IPS DF 4.7 (cell line): Measurements from ENCODE around the gene DCST2.

Experiments used
- DNase-seq: peaks from one replicate; pipeline ENCODE4 v3.0.0-alpha.2; 2013; ENCODE audit warnings: low spot score; ENCODE audit errors: extremely low read depth

Gene DCST2

DNA sequence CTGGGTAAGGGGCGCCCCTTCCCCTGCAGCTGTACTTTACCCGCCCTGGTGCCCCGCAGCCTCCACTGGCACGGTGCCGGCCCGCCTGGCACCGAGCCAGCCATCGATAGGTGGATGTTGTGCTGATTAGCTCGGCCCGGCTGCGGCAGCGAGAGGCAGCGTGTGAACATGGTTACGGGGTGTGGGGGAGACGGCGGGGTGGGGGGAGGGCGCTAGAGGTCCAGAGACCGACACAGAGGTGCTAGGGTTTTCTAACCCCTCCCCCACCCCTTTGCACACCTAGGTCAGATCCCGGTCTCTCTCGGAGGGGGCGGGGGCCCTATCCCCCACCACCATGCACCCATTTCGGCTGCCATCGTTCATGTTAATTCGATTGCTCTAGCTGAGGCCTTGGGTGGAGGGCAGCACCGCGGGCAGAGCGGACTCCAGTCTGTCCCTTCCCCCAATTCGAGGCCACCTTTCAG is 36.6 kb upstream of the DCST2 start:
- no peak for DNase-seq

DNA sequence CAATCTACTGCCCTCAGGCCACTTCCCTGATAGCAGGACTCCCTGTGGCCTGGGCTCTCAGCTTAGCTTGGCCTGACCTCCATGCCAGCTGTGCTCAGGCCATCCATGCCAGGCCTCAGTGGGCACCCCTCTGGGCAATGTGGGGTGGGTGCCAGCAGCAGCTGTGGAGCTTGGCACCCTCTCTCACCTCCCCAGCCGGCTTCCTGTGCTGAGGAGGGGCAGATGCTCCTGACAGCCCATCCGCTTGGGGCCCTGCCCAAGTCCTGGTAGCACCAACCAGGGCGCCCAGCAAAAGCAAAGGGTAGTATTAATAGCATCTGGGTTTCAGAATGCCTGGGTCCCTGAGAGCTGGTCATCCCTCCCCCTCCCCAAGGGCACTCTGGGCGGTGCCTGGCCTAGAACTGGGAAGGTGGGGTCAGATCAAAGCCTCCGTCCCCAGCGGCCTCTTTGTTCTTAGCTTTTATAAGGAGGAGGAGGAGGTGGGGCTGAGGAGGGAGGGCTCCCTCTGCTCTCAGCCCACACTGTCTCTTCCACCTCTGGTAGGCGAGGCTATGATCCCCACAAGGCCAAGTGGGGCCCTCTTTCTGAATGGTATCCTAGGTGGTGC is 36.1 kb upstream of the DCST2 start:
- DNase-seq = no peak

DNA sequence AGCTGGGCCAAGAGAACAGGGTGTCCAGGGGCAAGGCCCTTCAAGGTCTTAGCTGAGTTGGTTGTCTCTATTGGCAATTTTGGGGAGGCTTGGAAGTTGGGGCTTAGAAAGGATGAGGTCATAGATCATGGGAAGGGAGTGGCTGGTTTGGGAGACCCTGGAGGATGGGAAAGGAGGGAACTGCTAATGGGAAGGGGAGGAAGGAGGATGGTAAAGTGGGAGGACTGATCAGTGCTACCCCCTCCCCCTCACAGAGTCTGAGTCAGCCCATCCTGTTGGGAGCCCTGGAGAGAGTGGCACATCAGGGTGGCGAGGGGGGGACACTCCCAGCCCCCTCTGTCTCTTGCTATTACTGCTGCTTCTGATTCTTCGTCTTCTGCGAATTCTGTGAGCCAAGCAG is 35.0 kb upstream of the DCST2 start:
- no peak for DNase-seq

DNA sequence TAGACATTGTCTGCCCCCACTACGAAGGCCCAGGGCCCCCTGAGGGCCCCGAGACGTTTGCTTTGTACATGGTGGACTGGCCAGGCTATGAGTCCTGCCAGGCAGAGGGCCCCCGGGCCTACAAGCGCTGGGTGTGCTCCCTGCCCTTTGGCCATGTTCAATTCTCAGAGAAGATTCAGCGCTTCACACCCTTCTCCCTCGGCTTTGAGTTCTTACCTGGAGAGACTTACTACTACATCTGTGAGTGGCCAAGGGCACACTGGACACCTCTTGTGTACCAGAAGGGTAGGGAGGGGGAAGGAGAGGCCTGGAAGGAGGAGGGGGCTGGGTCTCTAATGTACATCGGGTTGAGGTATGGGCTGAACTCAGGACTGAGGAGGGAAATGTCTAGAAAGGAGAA is 33.2 kb upstream of the DCST2 start:
- no peak for DNase-seq

DNA sequence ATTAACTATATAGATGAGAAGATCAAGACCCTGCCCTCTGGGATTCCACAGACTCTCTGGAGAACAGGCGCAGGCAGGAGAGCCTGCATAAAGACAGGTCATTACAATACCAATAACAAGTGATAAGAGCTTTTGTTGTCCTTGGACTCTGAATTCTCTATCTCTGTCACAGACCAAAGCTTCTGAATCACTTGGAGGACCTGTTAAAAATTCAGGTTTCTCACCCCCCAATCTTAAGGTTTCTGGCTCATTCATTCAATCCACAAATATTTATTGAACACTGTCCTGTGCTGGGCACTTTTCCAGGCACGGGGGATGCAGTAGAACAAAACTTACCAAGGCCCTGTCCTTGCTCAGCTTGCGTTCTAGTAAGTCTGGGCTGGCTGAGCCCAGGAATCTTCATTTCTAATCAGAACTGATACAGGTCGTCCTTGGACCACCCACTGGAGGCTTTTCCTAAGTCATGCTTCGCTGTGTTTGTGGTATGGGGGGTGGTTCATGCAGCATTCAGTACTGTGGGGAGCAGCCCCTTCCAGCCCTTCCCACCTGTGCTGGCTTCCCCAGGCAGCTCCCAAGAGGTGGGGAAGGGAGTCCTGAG is 31.4 kb upstream of the DCST2 start:
- DNase-seq = no peak

DNA sequence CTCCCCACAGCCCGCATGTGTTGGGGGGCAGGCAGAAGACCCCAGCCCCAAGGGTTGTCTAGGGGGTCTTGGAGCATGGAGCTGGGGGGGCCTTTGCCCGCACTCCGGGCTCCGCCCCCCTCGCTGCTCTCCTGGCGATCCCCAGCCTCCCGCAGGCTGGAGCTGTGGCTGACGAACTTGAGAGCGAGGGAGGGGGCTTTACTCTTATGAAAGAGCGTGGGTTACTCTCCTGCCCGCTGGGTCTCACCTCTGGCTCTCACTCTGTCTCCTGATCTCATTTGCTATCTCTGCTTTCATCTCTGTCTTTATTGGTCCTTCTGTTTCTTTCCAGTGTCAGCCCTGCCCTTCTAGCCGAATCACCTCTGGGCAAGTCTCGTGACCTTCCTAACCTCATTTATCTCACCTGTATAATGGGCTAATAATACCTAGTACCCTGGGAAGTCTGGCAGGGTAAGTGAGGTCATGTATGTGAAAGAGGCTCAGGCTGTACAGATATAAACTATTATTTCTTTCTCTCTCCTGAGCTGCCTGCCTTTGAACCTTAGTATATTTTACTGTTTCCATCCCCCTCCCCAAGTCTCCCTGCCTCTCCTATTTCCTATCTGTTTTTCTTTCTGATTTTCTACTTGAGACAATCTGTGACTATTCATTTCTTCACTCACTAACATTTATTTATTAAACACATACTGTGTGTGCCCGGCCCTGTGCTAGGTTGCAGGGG is 30.7 kb upstream of the DCST2 start:
- DNase-seq = no peak

DNA sequence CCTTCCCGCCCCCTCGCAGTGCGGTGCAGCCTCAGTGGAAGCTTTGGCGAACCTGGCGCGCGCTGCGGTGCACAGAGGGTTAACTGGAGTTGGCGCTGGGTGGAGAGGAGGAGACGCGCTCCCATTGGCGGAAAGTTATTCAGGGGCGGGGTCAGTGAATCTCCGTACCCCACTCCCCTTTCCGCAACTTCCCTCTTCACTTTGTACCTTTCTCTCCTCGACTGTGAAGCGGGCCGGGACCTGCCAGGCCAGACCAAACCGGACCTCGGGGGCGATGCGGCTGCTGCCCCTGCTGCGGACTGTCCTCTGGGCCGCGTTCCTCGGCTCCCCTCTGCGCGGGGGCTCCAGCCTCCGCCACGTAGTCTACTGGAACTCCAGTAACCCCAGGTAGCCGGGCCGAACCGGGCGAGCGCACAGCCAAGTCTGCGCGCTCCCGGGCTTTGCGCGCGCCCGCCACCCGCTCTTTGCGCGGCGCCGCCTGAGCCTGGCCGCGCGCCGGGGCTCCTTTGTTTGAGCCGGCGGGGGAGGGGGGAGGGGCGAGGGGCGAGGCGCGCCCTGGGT is 30.0 kb upstream of the DCST2 start, which contains the start of gene EFNA4:
Gene EFNA4, plus strand, starts transcription at position 191 of the 561 bp plus-strand sequence. Its CDS starts 84 bp downstream, at position 275.
- DNase-seq = no peak

DNA sequence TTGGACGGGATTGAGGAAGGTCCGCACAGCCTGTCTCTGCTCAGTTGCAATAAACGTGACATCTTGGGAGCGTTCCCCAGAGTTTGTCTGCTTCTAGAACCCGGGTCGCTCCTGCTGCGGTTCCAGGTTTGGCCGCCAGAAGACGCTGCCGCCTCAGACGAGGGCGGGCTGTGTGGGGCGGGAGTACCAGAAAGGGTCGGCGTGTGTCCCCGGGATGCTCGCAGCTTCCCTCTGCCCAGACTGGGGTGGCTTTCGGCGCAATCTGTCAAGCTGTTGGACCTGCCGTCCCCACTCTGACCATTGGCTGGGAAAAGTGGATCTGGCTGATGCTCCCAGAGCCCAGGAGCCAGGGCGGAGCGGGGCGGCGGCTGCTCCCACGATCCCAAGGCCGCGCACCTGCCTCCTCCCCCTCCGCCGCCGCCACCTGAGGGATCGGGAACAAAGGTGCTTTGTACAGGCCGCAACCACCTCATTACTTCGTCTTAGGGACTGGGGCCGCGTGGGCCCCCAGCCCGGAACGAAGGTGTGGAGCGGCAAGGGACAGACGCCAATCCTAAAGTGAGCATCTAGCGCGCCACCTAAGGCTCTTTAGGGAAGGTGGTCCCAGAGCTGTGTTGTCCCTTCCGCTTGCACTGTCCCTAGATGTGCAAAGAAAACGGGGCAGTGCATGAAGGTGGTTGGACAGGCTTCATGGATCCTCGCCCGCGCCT is 29.3 kb upstream of the DCST2 start:
- DNase-seq = no peak

DNA sequence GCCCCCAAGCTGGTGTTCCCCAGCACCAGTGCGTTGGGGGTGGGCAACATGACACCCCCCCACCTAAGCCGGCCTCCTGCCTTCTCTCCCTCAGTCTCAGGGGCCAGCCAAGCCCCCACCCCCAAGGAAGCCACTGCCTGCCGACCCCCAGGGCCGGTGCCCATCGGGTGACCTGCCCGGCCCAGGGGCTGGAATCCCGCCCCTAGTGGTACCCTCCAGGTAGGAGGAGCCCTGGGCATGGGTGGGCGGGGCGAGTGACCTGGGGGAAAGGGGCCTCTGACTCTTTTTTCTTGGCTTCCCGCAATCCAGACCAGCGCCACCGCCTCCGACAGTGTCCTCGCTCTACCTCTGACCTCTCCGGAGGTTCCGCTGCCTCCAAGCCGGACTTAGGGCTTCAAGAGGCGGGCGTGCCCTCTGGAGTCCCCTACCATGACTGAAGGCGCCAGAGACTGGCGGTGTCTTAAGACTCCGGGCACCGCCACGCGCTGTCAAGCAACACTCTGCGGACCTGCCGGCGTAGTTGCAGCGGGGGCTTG is 28.6 kb upstream of the DCST2 start:
- DNase-seq = no peak

DNA sequence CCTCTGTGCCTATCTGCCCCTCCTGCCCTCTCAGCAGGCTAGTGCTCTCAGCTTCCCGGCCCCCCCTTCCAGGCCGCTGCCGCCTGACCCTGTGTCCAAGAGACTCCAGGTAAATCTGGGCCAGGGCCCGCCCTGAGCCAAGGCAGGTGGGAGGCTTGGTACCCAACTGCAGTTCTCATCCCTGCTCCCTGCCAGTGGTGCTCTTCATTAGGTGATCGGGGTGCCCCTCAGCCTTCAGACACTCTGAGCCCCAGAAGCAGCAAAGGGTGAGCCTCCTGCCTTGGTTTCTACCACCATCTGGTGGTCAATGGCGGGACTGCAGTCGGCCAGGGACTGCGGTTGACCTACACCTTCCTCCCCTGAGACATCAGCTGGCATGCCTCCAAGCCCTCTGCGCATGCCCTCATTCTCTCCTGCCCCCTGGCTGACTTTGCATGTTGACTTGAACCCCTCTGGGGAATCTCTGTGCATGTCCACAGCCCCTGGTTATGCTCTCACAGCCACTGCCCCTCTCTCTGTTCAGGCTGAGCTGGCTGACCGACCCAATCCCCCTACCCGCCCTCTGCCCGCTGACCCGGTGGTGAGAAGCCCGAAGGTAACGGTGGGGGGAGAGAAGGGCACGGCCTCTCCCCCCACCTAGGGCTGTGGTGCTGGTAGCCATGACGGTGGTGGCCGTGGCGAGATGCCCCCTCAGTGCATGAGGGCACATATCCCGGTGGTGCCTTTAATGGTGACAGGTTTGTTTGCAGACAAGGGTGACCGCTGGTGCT is 28.0 kb upstream of the DCST2 start:
- DNase-seq = no peak

DNA sequence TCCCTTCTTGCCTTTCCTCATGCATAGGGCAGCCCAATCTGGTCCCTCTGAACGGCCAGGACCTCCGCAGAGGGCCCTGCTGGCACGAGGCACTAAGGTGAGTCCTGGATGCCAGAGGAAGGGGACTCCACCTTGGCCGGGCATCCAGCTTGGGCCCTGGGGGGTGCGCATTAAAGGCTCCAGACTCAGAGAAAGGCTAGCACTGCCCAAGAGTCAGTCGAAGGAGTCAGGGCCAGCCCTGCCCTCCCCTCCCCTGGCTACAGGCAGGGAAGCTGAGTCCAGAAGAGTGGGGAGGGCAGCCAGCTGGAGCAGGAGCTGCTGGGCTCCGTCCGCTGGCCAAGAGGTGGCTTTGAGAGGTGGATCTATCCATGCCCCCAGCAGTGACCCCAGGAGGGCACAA is 27.2 kb upstream of the DCST2 start:
- no peak for DNase-seq

DNA sequence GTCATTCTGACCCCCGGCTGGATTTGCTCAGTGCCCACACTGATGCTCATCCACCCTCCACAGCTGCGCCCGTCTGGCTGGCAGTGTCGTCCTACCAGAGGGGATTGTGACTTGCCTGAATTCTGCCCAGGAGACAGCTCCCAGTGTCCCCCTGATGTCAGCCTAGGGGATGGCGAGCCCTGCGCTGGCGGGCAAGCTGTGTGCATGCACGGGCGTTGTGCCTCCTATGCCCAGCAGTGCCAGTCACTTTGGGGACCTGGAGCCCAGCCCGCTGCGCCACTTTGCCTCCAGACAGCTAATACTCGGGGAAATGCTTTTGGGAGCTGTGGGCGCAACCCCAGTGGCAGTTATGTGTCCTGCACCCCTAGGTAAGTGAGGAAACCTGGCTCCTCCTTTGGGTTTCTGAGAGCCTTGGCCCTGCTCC is 24.2 kb upstream of the DCST2 start:
- DNase-seq = no peak

DNA sequence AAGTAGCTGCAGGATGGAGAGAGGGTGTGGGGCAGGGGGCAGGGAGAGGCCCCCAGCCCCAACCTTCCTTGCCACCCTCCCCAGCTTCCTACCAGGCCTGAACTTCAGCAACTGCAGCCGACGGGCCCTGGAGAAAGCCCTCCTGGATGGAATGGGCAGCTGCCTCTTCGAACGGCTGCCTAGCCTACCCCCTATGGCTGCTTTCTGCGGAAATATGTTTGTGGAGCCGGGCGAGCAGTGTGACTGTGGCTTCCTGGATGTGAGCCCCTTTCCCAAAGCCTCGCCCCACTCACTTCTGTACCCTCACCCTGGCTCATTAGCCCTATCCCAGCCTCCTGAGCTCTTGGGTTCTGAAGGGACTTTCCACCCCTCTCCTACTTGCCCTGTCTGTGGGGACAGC is 23.5 kb upstream of the DCST2 start:
- no peak for DNase-seq

DNA sequence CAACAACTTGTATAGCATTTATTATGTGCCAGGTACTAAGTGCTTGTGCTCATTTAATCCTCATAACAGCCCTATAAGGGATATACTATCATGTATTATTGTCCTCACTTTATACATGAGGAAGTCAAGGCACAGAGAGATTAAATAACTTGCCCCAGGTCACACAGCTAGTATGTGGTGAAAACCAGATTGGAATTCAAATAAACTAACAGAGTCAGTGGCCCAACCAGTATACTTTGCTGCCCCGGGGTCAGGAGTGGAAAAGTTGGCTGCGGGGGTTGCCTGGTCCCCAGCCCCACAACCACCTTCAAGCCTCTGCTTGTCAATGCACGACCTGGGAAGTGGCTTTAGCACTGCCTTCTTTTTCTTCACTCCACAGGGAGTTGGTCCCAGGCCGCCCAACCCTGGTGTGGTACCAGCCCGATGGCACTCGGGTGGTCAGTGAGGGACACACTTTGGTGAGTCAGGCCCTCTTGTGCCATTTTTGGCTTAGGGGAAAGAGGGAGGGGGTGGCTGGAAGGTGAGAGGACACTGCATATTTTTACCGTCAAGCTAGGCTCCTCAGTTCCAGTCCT is 20.0 kb upstream of the DCST2 start:
- no peak for DNase-seq

DNA sequence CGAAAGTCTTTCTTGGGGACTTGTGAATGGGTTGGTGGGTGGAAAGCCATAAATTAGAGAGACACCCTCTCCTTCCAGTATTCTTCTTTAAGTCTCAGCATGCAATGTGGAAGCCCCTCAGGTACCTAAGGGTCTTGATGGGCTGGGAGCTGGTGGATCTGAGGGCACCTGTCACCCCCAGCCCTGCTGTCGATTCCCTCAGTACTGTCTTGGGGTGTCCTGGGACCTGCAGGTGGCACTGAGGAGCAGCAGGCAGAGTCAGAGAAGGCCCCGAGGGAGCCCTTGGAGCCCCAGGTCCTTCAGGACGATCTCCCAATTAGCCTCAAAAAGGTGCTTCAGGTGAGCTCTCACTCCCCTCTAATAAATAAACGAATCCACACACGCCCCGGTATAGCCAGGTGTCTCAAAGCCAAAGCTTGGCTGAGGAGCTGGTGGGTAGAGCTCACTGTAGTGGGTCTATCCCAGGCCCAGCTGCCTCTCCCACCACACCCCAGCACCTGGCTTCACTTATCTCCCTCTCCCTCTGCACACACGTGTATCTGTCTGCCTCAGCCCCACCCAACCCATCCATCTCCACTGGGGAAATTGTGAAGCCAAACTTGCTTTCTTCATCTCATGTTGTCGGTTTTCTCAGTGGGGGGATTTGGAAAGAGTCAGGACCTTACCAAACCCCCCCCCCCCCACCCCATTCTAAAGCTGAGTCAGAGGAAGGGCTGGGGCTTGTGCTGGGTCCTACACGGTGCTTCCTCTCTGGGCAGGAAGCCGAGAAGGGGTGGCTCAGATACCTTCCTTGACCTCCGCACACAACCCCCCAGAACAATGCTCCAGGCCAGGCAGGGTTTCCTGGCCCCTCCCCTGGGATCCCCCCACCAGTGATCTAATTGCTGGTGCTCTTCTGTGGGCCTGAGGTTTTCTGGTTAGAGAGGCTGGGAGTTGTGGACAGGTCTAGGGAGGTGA is 19.1 kb upstream of the DCST2 start:
- no peak for DNase-seq

DNA sequence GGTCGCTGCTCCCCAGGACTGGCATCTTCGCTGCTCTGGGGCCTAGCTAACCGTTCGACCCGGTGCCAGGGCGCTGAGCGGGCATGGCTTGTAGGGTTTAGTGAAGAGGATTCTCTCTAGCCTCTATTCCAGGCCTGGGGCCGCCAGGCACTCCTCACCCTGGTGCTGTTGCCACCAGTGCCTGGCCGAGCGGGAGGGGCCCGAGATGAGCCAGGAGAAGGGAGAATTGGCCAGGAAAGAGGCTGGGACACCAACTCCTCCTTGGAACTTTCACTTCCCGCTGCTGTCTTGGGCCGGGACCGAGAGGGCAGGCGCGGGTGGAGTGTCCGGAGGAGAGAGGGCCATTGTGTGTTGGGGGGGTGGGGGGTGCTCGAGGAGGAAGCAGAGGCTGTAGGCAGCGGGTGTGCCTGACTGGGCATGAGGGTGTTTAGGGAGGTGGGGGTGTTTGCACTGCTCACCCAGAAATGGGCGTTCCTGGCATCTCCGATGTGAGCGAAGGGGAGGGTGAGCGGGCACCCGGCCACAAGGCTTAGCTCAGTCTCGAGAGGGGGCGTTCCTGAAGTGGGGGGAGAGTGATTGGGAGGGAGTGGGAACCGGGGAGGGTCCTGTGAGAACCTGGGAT is 18.3 kb upstream of the DCST2 start:
- DNase-seq = no peak

DNA sequence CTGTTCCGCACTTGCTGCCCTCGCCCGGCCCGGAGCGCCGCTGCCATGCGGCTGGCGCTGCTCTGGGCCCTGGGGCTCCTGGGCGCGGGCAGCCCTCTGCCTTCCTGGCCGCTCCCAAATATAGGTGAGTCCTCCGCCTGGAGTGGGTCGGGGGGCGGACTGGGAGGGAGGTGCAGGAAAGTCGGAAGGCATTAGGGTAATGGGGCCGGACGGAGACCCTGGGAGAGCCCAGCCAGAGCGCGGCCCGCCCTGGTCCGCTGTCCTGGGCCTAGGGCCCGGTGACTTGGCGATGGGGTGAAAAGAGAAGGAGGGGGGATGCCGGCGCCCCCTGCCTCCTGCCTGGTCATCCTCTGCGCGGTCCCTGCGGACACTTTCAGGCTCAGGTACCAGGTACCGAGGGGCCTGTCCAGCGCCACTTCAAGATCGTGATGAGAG is 17.8 kb upstream of the DCST2 start:
- DNase-seq = no peak

DNA sequence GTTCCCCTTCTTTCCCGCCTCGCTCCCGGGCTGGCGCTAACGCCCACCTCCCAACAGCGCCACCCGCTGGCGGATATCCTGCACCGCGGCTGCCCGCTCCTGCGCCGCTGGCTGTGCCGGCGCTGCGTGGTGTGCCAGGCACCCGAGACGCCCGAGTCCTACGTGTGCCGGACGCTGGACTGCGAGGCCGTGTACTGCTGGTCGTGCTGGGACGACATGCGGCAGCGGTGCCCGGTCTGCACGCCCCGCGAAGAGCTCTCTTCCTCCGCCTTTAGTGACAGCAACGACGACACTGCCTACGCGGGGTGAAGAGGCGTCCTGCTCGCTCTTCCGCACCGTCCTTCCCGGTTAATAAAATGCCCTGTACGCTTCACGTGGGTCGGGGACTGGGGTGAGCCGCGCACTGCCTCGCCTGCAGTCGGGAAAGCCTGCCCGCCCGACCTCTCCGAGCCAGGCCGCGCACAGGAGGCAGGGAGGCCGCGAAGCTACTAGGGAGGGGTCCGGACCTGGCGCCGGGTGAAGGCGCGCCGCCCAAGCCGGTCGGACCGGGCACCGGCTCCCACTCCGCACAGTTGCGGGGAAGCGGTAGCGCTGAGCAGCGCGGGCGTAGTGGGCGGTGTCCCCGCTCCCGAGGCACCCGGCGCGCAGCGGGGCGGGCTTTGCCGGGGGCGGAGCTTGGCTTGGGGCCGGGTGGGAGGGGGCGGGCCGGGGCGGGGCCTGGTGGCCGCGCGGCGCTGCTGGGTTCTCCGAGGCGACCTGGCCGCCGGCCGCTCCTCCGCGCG is 17.2 kb upstream of the DCST2 start, which contains the start of gene ADAM15:
Gene ADAM15, plus strand, starts transcription at position 757 of the 782 bp plus-strand sequence. CDS start 71 bp downstream, outside the sequence.
- DNase-seq = no peak
